CD4-positive, alpha-beta T cell treated with Interleukin-6 for 4 hours (primary cell): Measurements from ENCODE around the gene NCAPG2.
"Not testable (repeated sequence)": the region's sequence is repeated elsewhere in the genome, so short reads cannot be mapped to it uniquely, and the experiment has no call there.

Experiments
- DNase-seq: peaks from one replicate; pipeline ENCODE4 v3.0.0-alpha.2; 2020; ENCODE audit warnings: mixed read lengths

The NCAPG2 gene

GRCh38 chr7:158703679-158704523, 703 bp downstream of the NCAPG2 start:
- not testable (repeated sequence) for DNase-seq

- no peak for DNase-seq
Measured at GRCh38 chr7:158702944-158703343, 1.7 kb downstream of the NCAPG2 start.

- DNase-seq: no peak
Measured at GRCh38 chr7:158702196-158702595, 2.4 kb downstream of the NCAPG2 start.

GRCh38 chr7:158700008-158700407, 4.6 kb downstream of the NCAPG2 start:
- no peak for DNase-seq

- no peak for DNase-seq
Measured at GRCh38 chr7:158699341-158699740, 5.3 kb downstream of the NCAPG2 start.

- DNase-seq: no peak
Measured at GRCh38 chr7:158698657-158699195, 5.9 kb downstream of the NCAPG2 start.

- not testable (repeated sequence) for DNase-seq
Measured at GRCh38 chr7:158697597-158697996, 7.0 kb downstream of the NCAPG2 start.

- DNase-seq: peak; percentile 68
Measured at GRCh38 chr7:158695726-158696452, 8.7 kb downstream of the NCAPG2 start.

GRCh38 chr7:158695056-158695455, 9.5 kb downstream of the NCAPG2 start:
- DNase-seq: no peak

- no peak for DNase-seq
Measured at GRCh38 chr7:158694650-158695049, 10.0 kb downstream of the NCAPG2 start.

GRCh38 chr7:158689488-158689887, 15.1 kb downstream of the NCAPG2 start:
- DNase-seq: no peak

- DNase-seq: no peak
Measured at GRCh38 chr7:158687406-158687805, 17.2 kb downstream of the NCAPG2 start.

- no peak for DNase-seq
Measured at GRCh38 chr7:158685693-158686092, 18.9 kb downstream of the NCAPG2 start.

- DNase-seq: no peak
Measured at GRCh38 chr7:158684329-158684728, 20.3 kb downstream of the NCAPG2 start.

- DNase-seq: no peak
Measured at GRCh38 chr7:158683541-158683940, 21.1 kb downstream of the NCAPG2 start.

GRCh38 chr7:158682456-158682855, 22.1 kb downstream of the NCAPG2 start:
- no peak for DNase-seq

- DNase-seq: no peak
Measured at GRCh38 chr7:158680754-158681153, 23.9 kb downstream of the NCAPG2 start.

GRCh38 chr7:158676906-158677305, 27.7 kb downstream of the NCAPG2 start:
- no peak for DNase-seq

GRCh38 chr7:158676171-158676840, 28.3 kb downstream of the NCAPG2 start:
- no peak for DNase-seq

GRCh38 chr7:158672975-158673374, 31.6 kb downstream of the NCAPG2 start:
- DNase-seq: no peak

GRCh38 chr7:158668086-158668485, 36.5 kb downstream of the NCAPG2 start:
- not testable (repeated sequence) for DNase-seq

GRCh38 chr7:158666966-158667678, 37.5 kb downstream of the NCAPG2 start:
- not testable (repeated sequence) for DNase-seq

GRCh38 chr7:158666401-158666800, 38.2 kb downstream of the NCAPG2 start:
- no peak for DNase-seq
